HepG2 (cell line): ENCODE results near the gene PCOLCE2. TPM values are rescaled to one million over a fixed set of nuclear protein-coding genes. Genes with fewer than 3 reads are reported as not detected.

ENCODE experiments used
- ATAC-seq: fragments of 200-7000 bp; cut with Tn5 transposase; 3 replicates; pipeline ENCODE4 v1.9.1; 2020; ENCODE audit warnings: mild to moderate bottlenecking, moderate library complexity
- BruUV-seq: library from RNA; stranded (reverse); fragments of 400-500 nt; replicated peaks from 2 replicates; lab custom pipeline; 2021; lab: Mats Ljungman, UMichigan
- CTCF ChIA-PET: fragments of 300-600 bp; formaldehyde crosslinking; extraction: SDS; loops from one replicate; lab custom pipeline; 2021; ENCODE audit warnings: low total read pairs, inconsistent platforms, low intra/inter-chr PET ratio; lab: Yijun Ruan, JAX
- POLR2A ChIA-PET: fragments of 350-600 bp; sonication (Branson Sonifier 250); formaldehyde crosslinking; loops from one replicate; lab custom pipeline; 2020; ENCODE audit warnings: antibody characterized with exemption, inconsistent platforms; lab: Yijun Ruan, JAX
- DNase-seq: peaks from one replicate; pipeline ENCODE4 v3.0.0-alpha.2; 2015; ENCODE audit warnings: low spot score
- FAIRE-seq: peaks from 3 replicates; lab custom pipeline; 2011; peaks lifted over from hg19 to GRCh38; lab: Jason Lieb, UNC
- H2AFZ ChIP-seq: one replicate; pipeline ENCODE4 v1.6.1; 2011; ENCODE audit warnings: low read length, inconsistent platforms
- H3K27ac ChIP-seq: fragments of 300-600 bp; 3 replicates; pipeline ENCODE4 v1.8.0; 2011; ENCODE audit warnings: mixed run types, mild to moderate bottlenecking, mixed read lengths, low read length, inconsistent platforms; ENCODE audit not compliant: insufficient read depth; ENCODE audit errors: extremely low read length
- H3K27me3 ChIP-seq, 2 experiments: fragments of 200-600 bp in 1 of 2; 2 replicates in 1 of 2; 3 replicates in 1 of 2; pipeline versions ENCODE4 v1.6.0 to v1.8.0; 2011; ENCODE audit warnings: low read length in 2 of 2, mild to moderate bottlenecking in 2 of 2, moderate library complexity in 2 of 2, inconsistent platforms in 1 of 2; ENCODE audit not compliant: insufficient read depth in 2 of 2, control insufficient read depth in 1 of 2
- H3K36me3 ChIP-seq, 2 experiments: fragments of 200-600 bp in 1 of 2; replicated peaks in 1 of 2; 2 replicates in 1 of 2; 3 replicates in 1 of 2; pipeline versions ENCODE4 v1.5.1 to v1.8.0; 2011; ENCODE audit warnings: low read length in 2 of 2, inconsistent platforms in 1 of 2; ENCODE audit not compliant: insufficient read depth in 2 of 2, control insufficient read depth in 1 of 2
- H3K4me1 ChIP-seq: 2 replicates; pipeline ENCODE4 v1.5.1; 2012; ENCODE audit warnings: low read length, inconsistent platforms; ENCODE audit not compliant: insufficient read depth
- H3K4me2 ChIP-seq: 2 replicates; pipeline ENCODE4 v1.6.0; 2011; ENCODE audit warnings: low read depth, low read length, inconsistent platforms
- H3K4me3 ChIP-seq, 3 experiments: fragments of 200-600 bp in 1 of 3; sonication (generic), shearing (Covaris generic) in 1 of 3; replicated peaks in 1 of 3; 2 replicates each; pipeline ENCODE4 v1.5.1; 2011 to 2016; ENCODE audit warnings: low read length in 3 of 3, inconsistent platforms in 2 of 3, low read depth in 2 of 3, mild to moderate bottlenecking in 2 of 3, control low read depth in 1 of 3, mixed read lengths in 1 of 3; ENCODE audit not compliant: insufficient read depth in 1 of 3
- H3K79me2 ChIP-seq: one replicate; pipeline ENCODE4 v1.6.1; 2011; ENCODE audit warnings: low read length, inconsistent platforms; ENCODE audit not compliant: insufficient read depth
- H3K9ac ChIP-seq: 2 replicates; pipeline ENCODE4 v1.6.0; 2011; ENCODE audit warnings: mild to moderate bottlenecking, low read depth, low read length, inconsistent platforms; ENCODE audit not compliant: insufficient read depth
- H3K9me3 ChIP-seq: 2 replicates; pipeline ENCODE4 v1.5.1; 2012; ENCODE audit warnings: mild to moderate bottlenecking, low read length
- H4K20me1 ChIP-seq: 2 replicates; pipeline ENCODE4 v1.6.0; 2011; ENCODE audit warnings: inconsistent platforms, mild to moderate bottlenecking, low read length, moderate library complexity; ENCODE audit not compliant: insufficient read depth
- GATAD1 ChIP-seq: IDR thresholded peaks from 2 replicates; pipeline ENCODE4 v1.6.1; 2016; ENCODE audit warnings: missing genetic modification reagents, missing compliant biosample characterization
- HIC2 ChIP-seq: sonication (generic); formaldehyde crosslinking; IDR thresholded peaks from 2 replicates; pipeline ENCODE4 v1.9.0; 2022; ENCODE audit warnings: low read depth, missing genetic modification reagents
- PPARG ChIP-seq: conservative IDR thresholded peaks from 2 replicates; pipeline ENCODE4 v1.6.1; 2016; ENCODE audit warnings: missing biosample characterization, missing genetic modification reagents
- RFX1 ChIP-seq: fragments of 450-650 bp; IDR thresholded peaks from 2 replicates; pipeline ENCODE4 v1.6.1; 2017
- STAG1 ChIP-seq: sonication (generic); formaldehyde crosslinking; IDR thresholded peaks from 2 replicates; pipeline ENCODE4 v1.4.0; 2020; ENCODE audit warnings: missing genetic modification reagents
- SYNCRIP ChIP-seq: fragments of 200-400 bp; formaldehyde crosslinking; IDR thresholded peaks from 2 replicates; pipeline ENCODE4 v1.6.1; 2018; ENCODE audit warnings: mild to moderate bottlenecking, low read depth, low read length; ENCODE audit not compliant: insufficient read depth
- ZNF3 ChIP-seq: IDR thresholded peaks from 2 replicates; pipeline ENCODE4 v1.7.0; 2017; ENCODE audit warnings: inconsistent platforms
- ZNF580 ChIP-seq: IDR thresholded peaks from 2 replicates; pipeline ENCODE4 v1.6.1; 2016; ENCODE audit warnings: low read depth, borderline replicate concordance
- ZNF687 ChIP-seq: sonication (generic); formaldehyde crosslinking; IDR thresholded peaks from 2 replicates; pipeline ENCODE4 v1.5.1; 2020; ENCODE audit warnings: mild to moderate bottlenecking, missing genetic modification reagents, moderate library complexity
- ZNF800 ChIP-seq: sonication (generic); formaldehyde crosslinking; IDR thresholded peaks from 2 replicates; pipeline ENCODE4 v1.4.0; 2020; ENCODE audit warnings: missing genetic modification reagents
- WGBS: methylation state at CpG from one replicate; pipeline ENCODE4 v1.1.6; 2017; ENCODE audit warnings: low lambda C conversion rate; 5-methylcytosine and 5-hydroxymethylcytosine counted together
- in situ Hi-C: cut with HindIII; loops from 2 replicates; pipeline ENCODE4 v1.10.0; 2017; ENCODE audit warnings: low pct_unique_long_range_greater_than_20kb; ENCODE audit not compliant: extremely low pct_ligation_motif_present
- intact Hi-C: fragments of 100-400 bp; cut with micrococcal nuclease; formaldehyde crosslinking; loops from one replicate; pipeline ENCODE4 v1.10.0; 2022; ENCODE audit not compliant: unreplicated experiment
- polyA plus RNA-seq, 8 experiments: library from polyadenylated mRNA; depleted of rRNA in 3 of 8; stranded (reverse) in 7 of 8; unstranded in 1 of 8; fragments of >200 nt; fragmentation: Illumina TruSeq in 4 of 8; extraction: Trizol in 4 of 8; gene quantifications; 2 replicates each; pipeline versions ENCODE4 v1.2.1 to v1.2.3, GENCODE V29; 2011 to 2016; ENCODE audit warnings: low read depth in 4 of 8, missing spikeins in 1 of 8, mixed read lengths in 1 of 8; ENCODE audit not compliant: insufficient read depth in 1 of 8
- total RNA-seq, 5 experiments: library from RNA; depleted of rRNA; stranded (reverse); fragments of >200 nt; fragmentation: Illumina TruSeq; extraction: Trizol; gene quantifications; 2 replicates each; pipeline ENCODE4 v1.2.3, GENCODE V29; 2016; ENCODE audit warnings: low read depth in 1 of 5
- TF ChIP-seq, protein P1 (sequence below), 2 experiments: sonication (generic) in 1 of 2; formaldehyde crosslinking in 1 of 2; IDR thresholded peaks; 2 replicates each; pipeline versions ENCODE4 v1.4.0 to v1.6.1; 2016 to 2020; ENCODE audit warnings: borderline replicate concordance in 1 of 2, low read depth in 1 of 2, mild to moderate bottlenecking in 1 of 2, missing genetic modification reagents in 1 of 2

The PCOLCE2 gene
- total and polyA plus RNA-seq, 2 of the 13 experiments (the other 11 are each of a cell fraction or from before 2014, with no cell fraction given) = 0.71 to 2.0 TPM

GRCh38 chr3:142875099-142875498, 13.8 kb downstream of the PCOLCE2 start:
- Histone ChIP-seq H3K9me3 (no peaks in the 10 kb centered on the region), H3K79me2 (no peaks in the 10 kb centered on the region), H3K4me2 (no peak overlapping the region), H2AFZ (no peak overlapping the region), H3K4me1 (no peaks in the 10 kb centered on the region), H3K27me3 (peaks cover 0 to 6% of the 10 kb centered on the region in 2 experiments; a peak in 2 of 5 replicates), H3K27ac (no peak overlapping the region), H3K9ac (no peak overlapping the region), H4K20me1 (no peaks in the 10 kb centered on the region), H3K36me3 (no peaks in the 10 kb centered on the region), H3K4me3 (no peak overlapping the region)
- in situ Hi-C loops = no loop called here
- ATAC-seq (no peak), FAIRE-seq (no peak), DNase-seq (no peak)
- ChIA-PET POLR2A (no interaction called here), CTCF (no interaction called here)
- WGBS = 57% methylated on average over 5 of the region's 5 CpGs
- intact Hi-C loops = no loop called here
- BruUV-seq = no TSS peak
- TF ChIP-seq RFX1 = no peak
- no peak for TF ChIP-seq HIC2 (CRISPR knock-in tag)
- TF ChIP-seq PPARG = no peak
- no peak for TF ChIP-seq ZNF580 (CRISPR knock-in tag)
- TF ChIP-seq ZNF687 (CRISPR knock-in tag) = no peak
- TF ChIP-seq ZNF3 = no peak
- TF ChIP-seq STAG1 = no peak
- TF ChIP-seq, protein P1, sequence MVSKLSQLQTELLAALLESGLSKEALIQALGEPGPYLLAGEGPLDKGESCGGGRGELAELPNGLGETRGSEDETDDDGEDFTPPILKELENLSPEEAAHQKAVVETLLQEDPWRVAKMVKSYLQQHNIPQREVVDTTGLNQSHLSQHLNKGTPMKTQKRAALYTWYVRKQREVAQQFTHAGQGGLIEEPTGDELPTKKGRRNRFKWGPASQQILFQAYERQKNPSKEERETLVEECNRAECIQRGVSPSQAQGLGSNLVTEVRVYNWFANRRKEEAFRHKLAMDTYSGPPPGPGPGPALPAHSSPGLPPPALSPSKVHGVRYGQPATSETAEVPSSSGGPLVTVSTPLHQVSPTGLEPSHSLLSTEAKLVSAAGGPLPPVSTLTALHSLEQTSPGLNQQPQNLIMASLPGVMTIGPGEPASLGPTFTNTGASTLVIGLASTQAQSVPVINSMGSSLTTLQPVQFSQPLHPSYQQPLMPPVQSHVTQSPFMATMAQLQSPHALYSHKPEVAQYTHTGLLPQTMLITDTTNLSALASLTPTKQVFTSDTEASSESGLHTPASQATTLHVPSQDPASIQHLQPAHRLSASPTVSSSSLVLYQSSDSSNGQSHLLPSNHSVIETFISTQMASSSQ (IDR thresholded peaks at IDR 0.05; ENCODE audit: low read depth) = no peak
- TF ChIP-seq, protein P1 (CRISPR knock-in tag; IDR thresholded peaks at IDR 0.05; ENCODE audit: borderline replicate concordance) = no peak
- no peak for TF ChIP-seq GATAD1
- no peak for TF ChIP-seq SYNCRIP
- no peak for TF ChIP-seq ZNF800 (CRISPR knock-in tag)
